Pancreas (tissue), 10 donors: ENCODE data around the gene ADAM19. TPM values are rescaled to one million over a fixed set of nuclear protein-coding genes. Genes with fewer than 3 reads are reported as not detected.

Experiments
- ATAC-seq, 4 donors: fragments of 200-7000 bp; cut with Tn5 transposase; one replicate each; pipeline versions ENCODE4 v1.8.0 to v1.9.1; 2020; ENCODE audit warnings: mild to moderate bottlenecking in 4 of 4, moderate library complexity in 4 of 4
- DNase-seq, 6 donors: peaks; one replicate each; pipeline ENCODE4 v3.0.0-alpha.2; 2020
- FAIRE-seq: peaks from 2 replicates; lab custom pipeline; 2012; peaks lifted over from hg19 to GRCh38; lab: Jason Lieb, UNC
- H3K27ac ChIP-seq, 4 donors: fragments of 200-600 bp; sonication (generic); 1 replicate in 3 of 4; 2 replicates in 1 of 4; pipeline versions ENCODE4 v1.5.0 to v1.8.0; 2020
- H3K27me3 ChIP-seq, 4 donors: fragments of 200-600 bp; one replicate each; pipeline ENCODE4 v1.8.0; 2021
- H3K36me3 ChIP-seq, 3 donors: fragments of 200-600 bp; sonication (generic) in 1 of 3; one replicate each; pipeline versions ENCODE4 v1.5.0 to v1.8.0; 2020 to 2021
- H3K4me1 ChIP-seq, 3 donors: fragments of 200-600 bp; one replicate each; pipeline ENCODE4 v1.8.0; 2021
- H3K4me3 ChIP-seq, 4 donors: fragments of 200-600 bp; sonication (generic) in 2 of 4; one replicate each; pipeline versions ENCODE4 v1.5.0 to v1.8.0; 2020 to 2021
- H3K9me3 ChIP-seq, 4 donors: fragments of 200-600 bp; one replicate each; pipeline ENCODE4 v1.8.0; 2021
- CTCF ChIP-seq, 4 donors: fragments of 200-600 bp; sonication (generic) in 3 of 4; IDR thresholded peaks; one replicate each; pipeline versions ENCODE4 v1.5.0 to v1.8.0; 2021; ENCODE audit warnings: antibody characterized with exemption in 4 of 4
- WGBS, 2 donors: extraction: QIAGEN DNeasy Blood & Tissue Kit; methylation state at CpG; one replicate each; pipeline ENCODE4 v1.1.7; 2013; 5-methylcytosine and 5-hydroxymethylcytosine counted together
- intact Hi-C, 3 donors: fragments of 100-400 bp; cut with DNase I; formaldehyde crosslinking; loops; one replicate each; pipeline versions ENCODE4 v1.11.1 to v1.14.2; 2022
- polyA plus RNA-seq, 2 donors: library from polyadenylated mRNA; stranded (reverse); fragments of 200-250 nt; gene quantifications; one replicate each; pipeline ENCODE4 v1.2.3, GENCODE V29; 2013
- total RNA-seq, 6 donors: library from RNA; stranded (reverse); fragmentation: NEBNext Ultra II Directional in 4 of 6; extraction: Animal tissue kit (Norgen Biotek cat#: 25700) in 4 of 6; gene quantifications; one replicate each; pipeline versions ENCODE4 v1.2.1 to v1.2.4, GENCODE V29; 2021 to 2023
- donor health status: healthy with polysubstance abuse.
- donor health status: DM: no; HTN: no; CAD: no; lungs with moderate emphysema.
- donor health status: DM: no; HTN: no; CAD: no.
- donor health status: control.
- donor health status: control.
- donor health status: Bipolar disorder and iron deficiency.
- donor health status: DM: yes; HTN: yes; CAD: no.
- donor health status: DM: no; HTN: no; CAD: no.
- donor health status: DM: no; HTN: no; CAD: no.
- donor health status: DM: yes; HTN: yes; CAD: no.

The ADAM19 gene
- total and polyA plus RNA-seq, 8 donors: 0.38 to 3.0 (median 0.69) TPM

GRCh38 chr5:157516006-157516405 is 59.6 kb downstream of the ADAM19 start:
- Histone ChIP-seq H3K9me3 (no peaks in the 10 kb centered on the region), H3K4me1 (no peaks in the 10 kb centered on the region), H3K27me3 (no peaks in the 10 kb centered on the region), H3K36me3 (no peaks in the 10 kb centered on the region), H3K4me3 (no peak overlapping the region), H3K27ac (peak overlapping the region in 1 of 4 donors; percentile 22)
- TF ChIP-seq CTCF (IDR thresholded peaks at IDR 0.05): no peak
- WGBS, 2 donors: 69 to 94% methylated on average over 3 of the region's 3 CpGs
- DNase-seq (no peak), ATAC-seq (peak in 2 of 4 donors; percentile 24 to 25), FAIRE-seq (no peak)
- intact Hi-C loops: no loop called here

GRCh38 chr5:157514974-157515373 is 60.6 kb downstream of the ADAM19 start:
- H3K9me3 ChIP-seq: no peaks in the 10 kb centered on the region
- H3K4me1 ChIP-seq: no peaks in the 10 kb centered on the region
- no peak overlapping the region for H3K4me3 ChIP-seq
- H3K36me3 ChIP-seq: no peaks in the 10 kb centered on the region
- FAIRE-seq (no peak), DNase-seq (no peak), ATAC-seq (no peak)
- no peak overlapping the region for H3K27ac ChIP-seq
- WGBS, 2 donors: 99 to 100% methylated on average over 2 of the region's 2 CpGs
- TF ChIP-seq CTCF (IDR thresholded peaks at IDR 0.05): no peak
- intact Hi-C loops: no loop called here
- H3K27me3 ChIP-seq: no peaks in the 10 kb centered on the region

DNA sequence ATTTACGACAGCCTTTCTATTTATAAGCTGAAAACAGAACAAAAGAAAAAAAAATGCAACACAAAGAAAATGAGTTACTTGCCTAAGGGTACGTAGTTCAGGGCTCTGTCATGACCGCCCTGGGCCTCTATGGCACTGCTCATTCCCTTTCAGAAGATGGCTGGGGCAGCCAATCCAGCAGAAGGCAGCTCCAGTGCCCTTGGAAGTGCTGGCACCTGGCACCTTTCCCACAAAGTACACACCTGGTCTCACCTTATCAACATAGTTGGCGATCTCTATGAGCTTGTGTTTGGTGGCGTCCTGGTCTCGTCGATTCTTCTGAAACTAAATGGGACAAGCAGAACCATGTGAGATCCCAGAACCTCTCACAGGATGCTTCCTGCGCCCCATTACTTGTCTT is 62.4 kb downstream of the ADAM19 start:
- DNase-seq (peak; percentile 69 to 88 (median 80)), ATAC-seq (peak; percentile 74 to 95 (median 94)), FAIRE-seq (no peak)
- no peaks in the 10 kb centered on the region for H3K36me3 ChIP-seq
- no peak overlapping the region for H3K4me3 ChIP-seq
- no peaks in the 10 kb centered on the region for H3K27me3 ChIP-seq
- H3K27ac ChIP-seq: no peak overlapping the region
- TF ChIP-seq CTCF (IDR thresholded peaks at IDR 0.05): no peak
- 48 to 59% methylated on average over 8 of the region's 8 CpGs for WGBS, 2 donors
- no peaks in the 10 kb centered on the region for H3K9me3 ChIP-seq
- intact Hi-C loops: no loop called here
- H3K4me1 ChIP-seq: no peaks in the 10 kb centered on the region

DNA sequence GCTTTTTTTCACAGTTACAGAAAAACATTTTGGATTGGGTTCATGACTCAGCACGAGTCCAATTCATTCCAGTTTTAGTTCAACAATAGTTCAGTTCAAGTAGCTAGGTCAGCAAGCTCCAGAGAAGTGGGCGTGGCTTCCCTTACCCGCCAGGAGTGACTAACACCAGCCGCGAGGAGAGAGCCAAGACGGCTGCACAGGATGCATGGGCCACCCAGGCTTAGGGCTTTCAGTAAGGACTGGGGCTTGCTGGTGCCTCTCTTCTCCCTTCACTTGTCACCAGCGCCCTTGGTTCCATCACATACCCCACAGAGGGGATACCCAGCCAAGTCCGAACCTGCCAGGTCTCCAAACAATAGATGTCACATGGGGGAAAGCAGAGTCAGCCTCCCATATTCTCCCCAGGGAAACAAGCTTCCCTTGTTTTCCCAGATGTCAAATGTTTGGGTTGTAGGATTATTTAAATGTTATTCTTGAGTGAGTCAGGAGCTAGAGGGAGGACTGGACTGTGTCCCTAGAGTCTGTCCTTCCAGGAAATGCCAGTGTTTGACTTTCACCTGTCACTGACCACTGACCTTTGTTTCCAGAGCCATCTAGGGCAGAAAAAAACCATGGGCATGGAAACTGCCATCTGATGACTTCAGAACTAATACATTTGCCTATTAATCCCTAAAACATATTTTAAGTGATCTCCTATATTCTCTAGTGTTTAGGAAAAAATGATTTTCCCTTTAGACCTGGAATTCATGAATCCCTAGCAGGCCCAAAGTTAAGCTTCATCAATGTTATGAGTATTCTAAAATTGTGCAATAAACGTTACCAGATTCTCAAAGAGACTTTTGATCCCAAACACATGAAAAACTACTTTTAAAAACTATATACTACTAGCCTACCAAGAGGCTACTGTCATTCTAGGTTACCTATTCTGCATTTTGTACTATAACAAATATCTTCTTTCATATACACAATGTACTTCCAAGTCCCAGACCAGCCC is 63.6 kb downstream of the ADAM19 start:
- intact Hi-C loops: no loop called here
- Histone ChIP-seq H3K4me3 (no peak overlapping the region), H3K4me1 (no peaks in the 10 kb centered on the region), H3K9me3 (no peaks in the 10 kb centered on the region), H3K27me3 (no peaks in the 10 kb centered on the region), H3K36me3 (no peaks in the 10 kb centered on the region), H3K27ac (peak overlapping the region in 2 of 4 donors; percentile 27 to 46)
- no peak for FAIRE-seq
- WGBS, 2 donors: 86 to 89% methylated on average over 9 of the region's 9 CpGs
- DNase-seq: peak in 4 of 6 donors; percentile 34 to 63 (median 52)
- peak in 3 of 4 donors; percentile 67 to 87 (median 73) for ATAC-seq
- no peak for TF ChIP-seq CTCF (IDR thresholded peaks at IDR 0.05)

DNA sequence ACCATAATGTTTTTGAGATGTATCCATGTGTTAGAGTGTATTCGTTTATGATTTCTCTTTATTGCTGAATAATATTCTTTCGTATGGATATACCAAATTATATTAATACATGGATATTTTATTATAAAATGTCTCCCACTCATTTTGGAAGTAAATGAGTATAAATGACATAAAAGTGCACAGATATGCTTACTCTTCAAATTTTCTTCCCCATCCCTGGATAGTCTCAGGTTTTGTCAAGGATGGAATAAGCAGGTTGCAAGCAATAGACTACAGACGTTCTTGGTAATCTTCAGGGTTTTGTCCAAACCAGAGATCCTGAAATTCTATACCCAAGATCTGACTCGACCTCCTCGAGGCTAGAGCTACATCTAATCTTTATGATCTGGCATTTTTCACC is 64.9 kb downstream of the ADAM19 start:
- FAIRE-seq: no peak
- Histone ChIP-seq H3K4me3 (no peak overlapping the region), H3K27ac (no peak overlapping the region), H3K9me3 (no peaks in the 10 kb centered on the region), H3K27me3 (no peaks in the 10 kb centered on the region), H3K36me3 (no peaks in the 10 kb centered on the region), H3K4me1 (no peaks in the 10 kb centered on the region)
- 88% methylated on average over 5 of the region's 5 CpGs for WGBS, 2 donors
- no peak for DNase-seq
- ATAC-seq: no peak
- intact Hi-C loops: no loop called here
- no peak for TF ChIP-seq CTCF (IDR thresholded peaks at IDR 0.05)
